HepG2 (cell line): ENCODE measurements around the gene CNOT1.

Source experiments
- CTCF ChIP-seq: sonication (generic); formaldehyde crosslinking; IDR thresholded peaks from 2 replicates; pipeline ENCODE4 v1.5.0; 2020; ENCODE audit warnings: mild to moderate bottlenecking, missing genetic modification reagents, moderate library complexity
- ETS1 ChIP-seq: sonication (generic); formaldehyde crosslinking; IDR thresholded peaks from 2 replicates; pipeline ENCODE4 v1.4.0; 2020; ENCODE audit warnings: missing genetic modification reagents
- MEIS1 ChIP-seq: sonication (generic); formaldehyde crosslinking; IDR thresholded peaks from 2 replicates; pipeline ENCODE4 v1.9.0; 2021; ENCODE audit warnings: mild to moderate bottlenecking, missing genetic modification reagents, moderate library complexity, borderline replicate concordance
- NFATC3 ChIP-seq: sonication (generic); formaldehyde crosslinking; IDR thresholded peaks from 2 replicates; pipeline ENCODE4 v1.5.1; 2020; ENCODE audit warnings: mild to moderate bottlenecking, missing genetic modification reagents
- PATZ1 ChIP-seq: sonication (generic); formaldehyde crosslinking; IDR thresholded peaks from 2 replicates; pipeline ENCODE4 v1.4.0; 2020; ENCODE audit warnings: missing genetic modification reagents
- PBX3 ChIP-seq: sonication (generic); formaldehyde crosslinking; IDR thresholded peaks from 2 replicates; pipeline ENCODE4 v1.8.1; 2023; ENCODE audit warnings: missing genetic modification reagents, inconsistent platforms, borderline replicate concordance
- POLR2A ChIP-seq, 2 experiments: IDR thresholded peaks; 2 replicates each; pipeline ENCODE4 v1.6.1; 2011; ENCODE audit warnings: low read depth in 2 of 2, low read length in 2 of 2, mild to moderate bottlenecking in 1 of 2, moderate library complexity in 1 of 2; ENCODE audit not compliant: insufficient read depth in 1 of 2
- TAF1 ChIP-seq: sonication (generic); formaldehyde crosslinking; IDR thresholded peaks from 2 replicates; pipeline ENCODE4 v1.4.0; 2020; ENCODE audit warnings: missing genetic modification reagents
- TCF12 ChIP-seq, 2 experiments: fragments of 450-650 bp in 1 of 2; sonication (generic) in 1 of 2; formaldehyde crosslinking in 1 of 2; IDR thresholded peaks; 2 replicates each; pipeline versions ENCODE4 v1.6.1 to v1.8.0; 2017 to 2022; ENCODE audit warnings: antibody characterized with exemption in 1 of 2, mild to moderate bottlenecking in 1 of 2, missing genetic modification reagents in 1 of 2, moderate library complexity in 1 of 2
- ZNF451 ChIP-seq: sonication (generic); formaldehyde crosslinking; IDR thresholded peaks from 2 replicates; pipeline ENCODE4 v1.5.0; 2020; ENCODE audit warnings: mild to moderate bottlenecking, missing genetic modification reagents

- no peak for TF ChIP-seq NFATC3 (CRISPR knock-in tag)
- TF ChIP-seq TCF12 (IDR thresholded peaks at IDR 0.05): no peak
- no peak for TF ChIP-seq TCF12 (CRISPR knock-in tag; IDR thresholded peaks at IDR 0.05)
- TF ChIP-seq TAF1 (CRISPR knock-in tag): no peak
- TF ChIP-seq PATZ1 (CRISPR knock-in tag): no peak
- no peak for TF ChIP-seq ETS1
- TF ChIP-seq ZNF451 (CRISPR knock-in tag): no peak
- TF ChIP-seq PBX3 (CRISPR knock-in tag): no peak
- no peak for TF ChIP-seq POLR2A (IDR thresholded peaks at IDR 0.05; ENCODE audit: insufficient read depth in 1 of 2, low read depth in 2 of 2, low read length in 2 of 2)
- TF ChIP-seq MEIS1 (CRISPR knock-in tag): no peak
- no peak for TF ChIP-seq CTCF
These were observed 154.5 kb downstream of the CNOT1 start for GRCh38 chr16:58475091-58475619.
